Measurements from ENCODE around the gene CDC14B.

DNA sequence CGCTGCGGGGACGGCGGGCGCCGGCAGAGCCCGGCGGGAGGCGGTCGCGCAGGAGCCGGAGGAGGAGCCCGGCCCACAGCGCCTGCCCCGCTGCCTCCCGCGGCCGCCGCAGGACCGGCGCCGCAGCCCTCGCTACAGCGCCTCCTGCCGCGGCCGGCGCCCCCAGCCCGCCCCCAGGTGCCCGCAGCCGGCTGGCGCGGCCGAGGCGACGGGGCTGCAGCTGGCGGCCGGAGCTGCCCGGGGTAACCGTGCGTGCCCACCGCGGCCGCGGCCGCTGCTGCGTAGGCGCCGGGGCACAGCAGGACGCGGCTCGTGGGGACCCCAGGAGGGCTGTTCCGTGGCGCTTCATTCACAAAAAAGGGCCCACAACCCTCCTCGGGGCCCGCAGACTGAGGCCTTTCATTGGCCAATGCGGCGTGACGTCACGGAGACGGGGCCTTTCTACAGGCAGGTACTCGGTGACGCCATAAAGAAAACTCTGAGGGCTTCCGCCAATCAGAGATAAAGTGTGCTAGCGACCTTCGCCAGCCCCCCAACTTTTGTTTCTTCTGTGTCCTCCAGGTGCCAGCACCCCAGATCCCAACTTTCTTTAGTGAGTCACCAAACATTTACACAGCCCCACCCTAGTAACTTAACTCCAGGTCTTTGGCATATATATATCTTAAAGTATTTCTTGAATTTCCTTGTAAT is at the start of gene CDC14B:
- TF ChIP-seq GATA2 (IDR thresholded peaks at IDR 0.05; ENCODE audit: low read depth, low read length) (no peak), GATA3 (IDR thresholded peaks at IDR 0.05; ENCODE audit: low read depth, low read length) (no peak)
